Mesenchymal stem cell (in vitro differentiated cells and primary cell): ENCODE results near the gene DAAM2.

Experiments
- DNase-seq: peaks from one replicate; pipeline ENCODE4 v3.0.0-alpha.2; 2013
- H2AFZ ChIP-seq: one replicate; pipeline ENCODE4 v1.6.1; 2013; ENCODE audit warnings: low read depth, mild to moderate bottlenecking, control low read depth, inconsistent platforms, low read length, moderate library complexity
- H2AK5ac ChIP-seq: 2 replicates; pipeline ENCODE4 v1.6.1; 2013; ENCODE audit warnings: low read length, moderate library complexity, mild to moderate bottlenecking, inconsistent platforms; ENCODE audit not compliant: severe bottlenecking
- H2BK120ac ChIP-seq: one replicate; pipeline ENCODE4 v1.6.1; 2013; ENCODE audit warnings: low read depth, mild to moderate bottlenecking, inconsistent platforms, low read length, moderate library complexity
- H2BK12ac ChIP-seq, 2 experiments: one replicate each; pipeline ENCODE4 v1.6.1; 2013; ENCODE audit warnings: inconsistent platforms in 2 of 2, low read length in 2 of 2, mild to moderate bottlenecking in 2 of 2, moderate library complexity in 2 of 2, control low read depth in 1 of 2
- H2BK15ac ChIP-seq: one replicate; pipeline ENCODE4 v1.6.1; 2013; ENCODE audit warnings: mild to moderate bottlenecking, low read depth, inconsistent platforms; ENCODE audit not compliant: poor library complexity, severe bottlenecking
- H2BK5ac ChIP-seq: 2 replicates; pipeline ENCODE4 v1.6.1; 2013; ENCODE audit warnings: low read depth, mild to moderate bottlenecking, low read length, control low read depth, inconsistent platforms; ENCODE audit not compliant: poor library complexity, severe bottlenecking
- H3K14ac ChIP-seq, 2 experiments: one replicate each; pipeline ENCODE4 v1.6.1; 2013; ENCODE audit warnings: inconsistent platforms in 2 of 2, low read length in 2 of 2, control low read depth in 1 of 2, mild to moderate bottlenecking in 1 of 2, moderate library complexity in 1 of 2
- H3K18ac ChIP-seq, 2 experiments: one replicate each; pipeline ENCODE4 v1.6.1; 2013; ENCODE audit warnings: inconsistent platforms in 2 of 2, low read length in 2 of 2, control low read depth in 1 of 2, low read depth in 1 of 2, mild to moderate bottlenecking in 1 of 2
- H3K23ac ChIP-seq, 2 experiments: one replicate each; pipeline ENCODE4 v1.6.1; 2013; ENCODE audit warnings: inconsistent platforms in 2 of 2, low read length in 2 of 2, mild to moderate bottlenecking in 2 of 2, moderate library complexity in 2 of 2, control low read depth in 1 of 2
- H3K27ac ChIP-seq: 2 replicates; pipeline ENCODE4 v1.5.1; 2013; ENCODE audit warnings: mild to moderate bottlenecking, moderate library complexity, low read length, control low read depth, inconsistent platforms; ENCODE audit not compliant: poor library complexity, severe bottlenecking
- H3K27me3 ChIP-seq, 2 experiments: 2 replicates each; pipeline versions ENCODE4 v1.6.1 to v1.7.0; 2013; ENCODE audit warnings: low read length in 2 of 2, mild to moderate bottlenecking in 2 of 2, moderate library complexity in 2 of 2, control low read depth in 1 of 2, inconsistent platforms in 1 of 2; ENCODE audit not compliant: control insufficient read depth in 1 of 2, insufficient read depth in 1 of 2
- H3K36me3 ChIP-seq, 2 experiments: 2 replicates each; pipeline versions ENCODE4 v1.6.1 to v1.7.0; 2013; ENCODE audit warnings: low read length in 2 of 2, control low read depth in 1 of 2, inconsistent platforms in 1 of 2, low read depth in 1 of 2, mild to moderate bottlenecking in 1 of 2; ENCODE audit not compliant: insufficient read depth in 2 of 2, control insufficient read depth in 1 of 2
- H3K4ac ChIP-seq, 2 experiments: one replicate each; pipeline ENCODE4 v1.6.1; 2013; ENCODE audit warnings: inconsistent platforms in 2 of 2, low read length in 2 of 2, mild to moderate bottlenecking in 2 of 2, moderate library complexity in 2 of 2, control low read depth in 1 of 2, low read depth in 1 of 2
- H3K4me1 ChIP-seq: 2 replicates; pipeline ENCODE4 v1.6.1; 2013; ENCODE audit warnings: low read depth, low read length, control low read depth; ENCODE audit not compliant: control insufficient read depth, insufficient read depth
- H3K4me2 ChIP-seq: 2 replicates; pipeline ENCODE4 v1.6.1; 2013; ENCODE audit warnings: low read length, mild to moderate bottlenecking, inconsistent platforms; ENCODE audit not compliant: poor library complexity, severe bottlenecking
- H3K4me3 ChIP-seq, 2 experiments: 2 replicates each; pipeline versions ENCODE4 v1.5.1 to v1.7.0; 2013; ENCODE audit warnings: low read length in 2 of 2, mild to moderate bottlenecking in 2 of 2, control low read depth in 1 of 2, low read depth in 1 of 2; ENCODE audit not compliant: insufficient read depth in 1 of 2
- H3K79me1 ChIP-seq: replicated peaks from 2 replicates; pipeline ENCODE4 v1.6.1; 2013; ENCODE audit warnings: mild to moderate bottlenecking, control low read depth, low read length, inconsistent platforms; ENCODE audit not compliant: poor library complexity, severe bottlenecking
- H3K9ac ChIP-seq: 2 replicates; pipeline ENCODE4 v1.7.0; 2013; ENCODE audit warnings: mild to moderate bottlenecking, low read length, moderate library complexity
- H3K9me3 ChIP-seq: 2 replicates; pipeline ENCODE4 v1.7.0; 2013; ENCODE audit warnings: mild to moderate bottlenecking, low read length; ENCODE audit not compliant: control insufficient read depth
- H4K8ac ChIP-seq: one replicate; pipeline ENCODE4 v1.6.1; 2013; ENCODE audit warnings: inconsistent platforms, mild to moderate bottlenecking, low read length, moderate library complexity
- H4K91ac ChIP-seq: one replicate; pipeline ENCODE4 v1.6.1; 2013; ENCODE audit warnings: mild to moderate bottlenecking, low read length, inconsistent platforms
- WGBS: methylation state at CpG from one replicate; pipeline ENCODE4 v1.1.7; 2013; ENCODE audit warnings: mixed read lengths; 5-methylcytosine and 5-hydroxymethylcytosine counted together

Gene DAAM2

GRCh38 chr6:39849228-39849627 lies 57.1 kb downstream of the DAAM2 start:
- Histone ChIP-seq H2BK15ac (no peak overlapping the region), H3K27me3 (no peaks in the 10 kb centered on the region), H3K18ac (peak overlapping the region in 1 of 2 experiments; percentile 79), H3K4me3 (no peak overlapping the region), H3K4ac (peak overlapping the region in 1 of 2 experiments; percentile 32), H2BK12ac (peak overlapping the region in 1 of 2 experiments; percentile 97), H2AK5ac (peak overlapping the region; percentile 46), H3K9ac (no peak overlapping the region), H2BK120ac (peak overlapping the region; percentile 40), H3K4me1 (peaks cover 16% of the 10 kb centered on the region), H4K91ac (no peak overlapping the region), H3K9me3 (no peaks in the 10 kb centered on the region), H3K23ac (no peak overlapping the region), H3K36me3 (no peaks in the 10 kb centered on the region), H3K27ac (no peak overlapping the region), H2AFZ (no peak overlapping the region), H4K8ac (no peak overlapping the region), H3K4me2 (no peak overlapping the region), H3K14ac (no peak overlapping the region), H2BK5ac (no peak overlapping the region), H3K79me1 (peaks cover 13% of the 10 kb centered on the region)
- 100% methylated on average over 2 of the region's 3 CpGs for WGBS
- no peak for DNase-seq

DNA sequence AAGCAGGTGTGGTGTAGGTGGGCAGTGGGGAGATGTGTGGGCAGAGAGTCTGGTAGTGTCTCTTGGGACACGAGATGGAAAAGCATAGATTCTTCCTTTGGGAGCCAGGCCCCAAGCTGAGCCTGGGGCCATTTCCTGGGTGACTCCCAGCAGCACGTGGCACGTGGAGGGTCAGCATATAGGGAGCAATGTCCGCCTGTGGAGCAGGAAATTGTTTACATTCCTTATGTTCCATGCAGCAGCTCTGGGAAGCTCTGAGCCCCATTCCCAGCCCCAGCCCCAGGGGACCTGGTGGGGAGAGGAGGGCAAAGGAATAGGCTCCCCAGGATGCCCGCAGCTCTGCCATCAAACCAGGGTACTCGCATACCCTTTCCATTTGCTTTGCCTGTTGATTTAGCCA lies 57.6 kb downstream of the DAAM2 start:
- H3K27ac ChIP-seq = no peak overlapping the region
- peak overlapping the region; percentile 29 for H2BK15ac ChIP-seq
- peaks cover 13% of the 10 kb centered on the region for H3K79me1 ChIP-seq
- H3K4me2 ChIP-seq = no peak overlapping the region
- H2AFZ ChIP-seq = no peak overlapping the region
- peak overlapping the region in 1 of 2 experiments; percentile 90 for H3K14ac ChIP-seq
- peak overlapping the region in 1 of 2 experiments; percentile 34 for H3K23ac ChIP-seq
- H3K9me3 ChIP-seq = no peaks in the 10 kb centered on the region
- H3K27me3 ChIP-seq = no peaks in the 10 kb centered on the region
- peaks cover 16% of the 10 kb centered on the region for H3K4me1 ChIP-seq
- H2BK5ac ChIP-seq = no peak overlapping the region
- peak overlapping the region; percentile 45 to 97 for H2BK12ac ChIP-seq
- peak overlapping the region; percentile 72 for H4K91ac ChIP-seq
- H2AK5ac ChIP-seq = peak overlapping the region; percentile 46
- 44% methylated on average over 6 of the region's 6 CpGs for WGBS
- H4K8ac ChIP-seq = peak overlapping the region; percentile 65
- H3K36me3 ChIP-seq = no peaks in the 10 kb centered on the region
- DNase-seq = peak; percentile 53
- H3K18ac ChIP-seq = peak overlapping the region; percentile 79 to 93
- H3K4me3 ChIP-seq = no peak overlapping the region
- H2BK120ac ChIP-seq = peak overlapping the region; percentile 40
- no peak overlapping the region for H3K9ac ChIP-seq
- peak overlapping the region; percentile 76 to 78 for H3K4ac ChIP-seq

DNA sequence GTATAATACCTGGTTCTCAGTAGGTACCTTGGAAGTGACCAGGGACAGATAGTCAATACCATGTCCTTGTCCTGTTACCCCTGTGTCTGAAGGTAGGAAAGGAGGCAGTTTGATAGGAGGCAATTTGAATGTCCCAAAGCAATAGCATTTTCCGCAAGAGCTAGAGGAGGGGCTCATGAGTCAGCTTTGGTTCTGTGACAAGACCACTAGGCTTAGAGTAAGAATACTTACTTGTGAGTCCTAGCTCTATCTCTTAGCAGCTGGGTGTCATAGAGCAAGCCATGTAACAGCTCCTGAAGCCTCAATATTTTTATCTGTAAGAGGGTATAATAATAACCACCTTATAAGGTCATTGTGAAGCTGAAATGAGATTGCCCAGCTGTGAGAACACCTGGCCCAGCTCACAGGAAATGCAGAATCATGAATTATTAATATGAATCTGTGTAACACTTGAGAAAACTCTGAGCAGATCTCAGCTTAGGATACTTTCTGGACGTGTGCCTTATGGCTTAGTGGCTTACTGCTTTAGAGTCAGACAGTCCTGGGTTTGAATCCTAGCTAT lies 58.6 kb downstream of the DAAM2 start:
- no peaks in the 10 kb centered on the region for H3K9me3 ChIP-seq
- H3K27ac ChIP-seq = no peak overlapping the region
- WGBS = 72% methylated on average over 2 of the region's 2 CpGs
- no peak overlapping the region for H2BK12ac ChIP-seq
- H3K18ac ChIP-seq = no peak overlapping the region
- H2BK120ac ChIP-seq = no peak overlapping the region
- no peak overlapping the region for H3K4me2 ChIP-seq
- no peaks in the 10 kb centered on the region for H3K36me3 ChIP-seq
- no peak overlapping the region for H4K8ac ChIP-seq
- H3K27me3 ChIP-seq = no peaks in the 10 kb centered on the region
- H3K4me3 ChIP-seq = no peak overlapping the region
- H3K23ac ChIP-seq = no peak overlapping the region
- no peak overlapping the region for H4K91ac ChIP-seq
- no peak overlapping the region for H2AK5ac ChIP-seq
- no peak overlapping the region for H2BK15ac ChIP-seq
- H3K79me1 ChIP-seq = peaks cover 9% of the 10 kb centered on the region
- no peak overlapping the region for H2BK5ac ChIP-seq
- no peak overlapping the region for H3K14ac ChIP-seq
- H3K4me1 ChIP-seq = peaks cover 22% of the 10 kb centered on the region
- no peak overlapping the region for H3K9ac ChIP-seq
- no peak overlapping the region for H3K4ac ChIP-seq
- peak; percentile 50 for DNase-seq
- no peak overlapping the region for H2AFZ ChIP-seq

DNA sequence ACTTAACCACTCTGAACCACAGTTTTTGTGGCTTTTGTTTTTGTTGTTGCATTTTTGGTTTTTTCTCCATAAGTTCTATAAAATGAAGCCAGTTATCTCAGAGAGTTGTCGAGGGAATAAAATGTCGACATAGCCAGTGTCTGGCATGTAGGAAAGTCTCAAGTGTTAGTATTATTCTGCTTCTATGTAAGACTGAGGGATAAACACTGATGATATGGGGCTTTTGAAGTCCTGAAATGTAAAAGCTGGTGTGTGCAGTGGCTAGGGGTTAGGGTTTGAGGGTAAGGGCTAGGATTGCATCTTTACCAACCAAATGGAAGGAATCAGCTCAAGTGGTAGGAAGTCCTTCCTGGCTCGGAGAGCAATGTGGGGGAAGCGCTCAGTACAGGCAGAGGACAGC lies 59.2 kb downstream of the DAAM2 start:
- H2AK5ac ChIP-seq = peak overlapping the region; percentile 26
- H3K4ac ChIP-seq = no peak overlapping the region
- no peak overlapping the region for H2BK15ac ChIP-seq
- H3K23ac ChIP-seq = no peak overlapping the region
- no peaks in the 10 kb centered on the region for H3K27me3 ChIP-seq
- no peak overlapping the region for H2BK12ac ChIP-seq
- H3K4me1 ChIP-seq = peaks cover 24% of the 10 kb centered on the region
- peak overlapping the region; percentile 16 to 58 for H3K18ac ChIP-seq
- H3K36me3 ChIP-seq = peaks cover 0 to 3% of the 10 kb centered on the region in 2 experiments
- H3K4me3 ChIP-seq = no peak overlapping the region
- no peak overlapping the region for H4K91ac ChIP-seq
- H2BK5ac ChIP-seq = no peak overlapping the region
- H2AFZ ChIP-seq = no peak overlapping the region
- H3K9me3 ChIP-seq = no peaks in the 10 kb centered on the region
- no peak overlapping the region for H3K14ac ChIP-seq
- H4K8ac ChIP-seq = peak overlapping the region; percentile 9
- no peak overlapping the region for H3K4me2 ChIP-seq
- H2BK120ac ChIP-seq = no peak overlapping the region
- peak; percentile 59 for DNase-seq
- H3K9ac ChIP-seq = no peak overlapping the region
- H3K79me1 ChIP-seq = peaks cover 9% of the 10 kb centered on the region
- H3K27ac ChIP-seq = no peak overlapping the region
- 73% methylated on average over 4 of the region's 4 CpGs for WGBS
